ENCODE results near the gene LIN9. TPM values are rescaled to one million over a fixed set of nuclear protein-coding genes. Genes with fewer than 3 reads are reported as not detected.

Gene LIN9
- total RNA-seq, 1 donor from 2014 or later: 3.2 TPM

DNA sequence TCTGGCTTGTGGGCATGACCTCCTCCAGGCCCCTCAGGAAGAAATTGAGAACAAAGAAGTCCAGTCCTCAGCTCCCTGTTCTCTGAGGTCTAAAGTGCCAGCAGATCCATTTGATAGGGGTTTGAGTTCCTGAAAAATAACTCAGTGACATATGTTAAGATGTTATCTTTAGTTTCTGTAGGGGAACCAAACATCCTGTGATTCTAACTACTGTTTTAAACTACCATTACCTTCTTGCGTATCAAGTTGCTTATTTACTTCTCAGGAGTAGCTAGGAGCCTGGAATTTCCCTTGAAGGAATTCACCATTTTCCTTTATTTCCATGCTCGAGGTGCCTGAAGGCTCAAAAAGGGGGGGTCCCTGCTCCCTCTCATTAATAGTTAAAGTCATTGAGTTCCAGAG, 18.8 kb upstream of the LIN9 start:
- TF ChIP-seq CTCF (IDR thresholded peaks at IDR 0.05; ENCODE audit: insufficient read depth, low read length, severe bottlenecking): no peak
- H3K36me3 ChIP-seq (ENCODE audit: control insufficient read depth, insufficient read depth, low read length): no peaks in the 10 kb centered on the region
- H3K27me3 ChIP-seq (ENCODE audit: control insufficient read depth, insufficient read depth, low read length): no peaks in the 10 kb centered on the region
- no peak overlapping the region for H3K4me3 ChIP-seq (ENCODE audit: low read depth, low read length)
- no peak for DNase-seq (ENCODE audit: low read depth)
- no peak for FAIRE-seq

DNA sequence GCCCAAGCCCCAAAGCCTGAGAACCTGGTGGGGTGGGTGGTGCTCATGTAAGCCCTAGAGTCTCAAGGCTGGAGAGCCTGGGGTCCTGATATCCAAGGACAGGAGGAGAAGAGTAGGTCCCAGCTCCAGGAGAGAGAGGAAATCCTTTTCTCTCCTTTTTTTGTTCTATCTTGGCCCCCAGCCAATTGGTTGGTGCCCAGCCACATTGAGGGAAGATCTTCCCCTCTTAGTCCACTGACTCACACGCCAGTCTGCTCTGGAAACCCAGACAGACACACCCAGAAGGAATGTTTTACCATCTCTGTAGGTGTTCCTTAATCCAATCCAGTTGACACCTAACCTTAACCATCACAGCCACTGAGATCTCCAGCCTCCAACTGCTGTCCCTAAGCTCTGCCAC, 16.2 kb upstream of the LIN9 start:
- FAIRE-seq: no peak
- DNase-seq (ENCODE audit: low read depth): peak; percentile 75

GRCh38 chr1:226324479-226324878, 15.5 kb upstream of the LIN9 start:
- no peak for DNase-seq (ENCODE audit: low read depth)
- no peak for FAIRE-seq
- Histone ChIP-seq H3K36me3 (ENCODE audit: control insufficient read depth, insufficient read depth, low read length) (no peaks in the 10 kb centered on the region), H3K27me3 (ENCODE audit: control insufficient read depth, insufficient read depth, low read length) (no peaks in the 10 kb centered on the region), H3K4me3 (ENCODE audit: low read depth, low read length) (no peak overlapping the region)
- no peak for TF ChIP-seq CTCF (IDR thresholded peaks at IDR 0.05; ENCODE audit: insufficient read depth, low read length, severe bottlenecking)

More for the DNA sequence above, 16.2 kb upstream of the LIN9 start:
- no peak for TF ChIP-seq CTCF (IDR thresholded peaks at IDR 0.05; ENCODE audit: insufficient read depth, low read length, severe bottlenecking)
- Histone ChIP-seq H3K36me3 (ENCODE audit: control insufficient read depth, insufficient read depth, low read length) (no peaks in the 10 kb centered on the region), H3K27me3 (ENCODE audit: control insufficient read depth, insufficient read depth, low read length) (no peaks in the 10 kb centered on the region), H3K4me3 (ENCODE audit: low read depth, low read length) (no peak overlapping the region)

DNA sequence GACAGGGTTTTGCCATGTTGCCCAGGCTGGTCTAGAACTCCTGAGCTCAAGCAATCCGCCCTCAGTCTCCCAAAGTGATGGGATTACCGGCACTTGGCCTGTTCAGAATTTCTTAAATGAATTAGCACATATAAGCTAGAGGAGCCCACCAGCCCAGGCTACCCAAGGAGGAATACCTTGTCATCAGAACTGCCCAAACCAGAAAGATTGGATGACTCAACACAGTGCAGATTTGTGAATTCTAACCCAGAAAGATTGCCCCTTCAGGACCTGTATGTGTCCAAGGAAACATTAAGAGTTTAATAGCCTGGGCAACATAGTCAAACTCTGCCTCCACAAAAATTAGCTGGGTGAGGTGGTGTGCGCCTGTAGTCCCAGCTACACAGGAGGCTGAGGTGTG, 14.0 kb upstream of the LIN9 start:
- DNase-seq (ENCODE audit: low read depth) (peak; percentile 37), FAIRE-seq (no peak)
- no peak for TF ChIP-seq CTCF (IDR thresholded peaks at IDR 0.05; ENCODE audit: insufficient read depth, low read length, severe bottlenecking)
- H3K4me3 ChIP-seq (ENCODE audit: low read depth, low read length): no peak overlapping the region
- H3K27me3 ChIP-seq (ENCODE audit: control insufficient read depth, insufficient read depth, low read length): no peaks in the 10 kb centered on the region
- no peaks in the 10 kb centered on the region for H3K36me3 ChIP-seq (ENCODE audit: control insufficient read depth, insufficient read depth, low read length)

DNA sequence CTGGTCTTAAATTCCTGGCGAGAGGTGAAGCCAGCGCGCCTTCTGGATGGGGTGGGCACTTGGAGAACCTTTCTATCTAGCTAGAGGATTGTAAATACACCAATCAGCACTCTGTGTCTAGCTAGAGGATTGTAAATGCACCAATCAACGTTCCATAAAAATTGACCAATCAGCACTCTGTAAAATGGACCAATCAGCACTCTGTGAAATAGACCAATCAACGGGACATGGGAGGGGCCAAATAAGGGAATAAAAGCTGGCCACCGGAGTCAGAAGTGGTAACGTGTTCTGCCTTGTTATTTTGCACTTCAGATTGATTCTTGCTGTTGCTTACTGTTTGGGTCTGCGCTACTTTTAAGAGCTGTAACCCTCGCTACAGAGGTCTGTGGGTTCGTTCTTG, 12.0 kb upstream of the LIN9 start:
- no peak for DNase-seq (ENCODE audit: low read depth)
- no peak overlapping the region for H3K4me3 ChIP-seq (ENCODE audit: low read depth, low read length)
- TF ChIP-seq CTCF (IDR thresholded peaks at IDR 0.05; ENCODE audit: insufficient read depth, low read length, severe bottlenecking): no peak
- no peak for FAIRE-seq
- H3K27me3 ChIP-seq (ENCODE audit: control insufficient read depth, insufficient read depth, low read length): no peaks in the 10 kb centered on the region
- no peaks in the 10 kb centered on the region for H3K36me3 ChIP-seq (ENCODE audit: control insufficient read depth, insufficient read depth, low read length)

DNA sequence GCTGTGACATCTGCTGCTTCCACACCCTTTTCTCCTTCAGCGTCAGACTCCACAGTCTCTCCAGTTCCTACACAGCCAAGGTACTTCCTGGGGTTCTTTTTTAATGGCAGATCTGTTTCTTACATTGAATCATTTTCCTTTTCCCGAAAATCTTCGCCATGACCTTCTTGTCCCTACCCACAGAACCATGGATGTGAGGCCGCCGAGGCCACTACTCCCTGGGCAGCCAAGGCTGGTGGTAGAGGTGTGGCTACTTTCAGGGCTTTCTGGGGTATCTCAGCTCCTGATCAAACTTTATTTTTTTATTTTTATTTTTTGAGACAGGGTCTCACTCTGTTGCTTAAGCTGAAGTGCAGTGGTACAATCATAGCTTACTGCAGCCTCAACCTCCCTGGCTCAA, 9.5 kb upstream of the LIN9 start:
- FAIRE-seq: no peak
- Histone ChIP-seq H3K27me3 (ENCODE audit: control insufficient read depth, insufficient read depth, low read length) (no peaks in the 10 kb centered on the region), H3K36me3 (ENCODE audit: control insufficient read depth, insufficient read depth, low read length) (no peaks in the 10 kb centered on the region), H3K4me3 (ENCODE audit: low read depth, low read length) (no peak overlapping the region)
- no peak for DNase-seq (ENCODE audit: low read depth)
- no peak for TF ChIP-seq CTCF (IDR thresholded peaks at IDR 0.05; ENCODE audit: insufficient read depth, low read length, severe bottlenecking)

Measured in bronchial epithelial cell (primary cell).